K562 (cell line): ENCODE measurements around the gene PKD1L1. TPM values are rescaled to one million over a fixed set of nuclear protein-coding genes. Genes with fewer than 3 reads are reported as not detected.

Experiments
- ATAC-seq: fragments of 200-7000 bp; cut with Tn5 transposase; 3 replicates; pipeline ENCODE4 v1.9.1; 2020; ENCODE audit warnings: moderate library complexity
- BruUV-seq: library from RNA; stranded (reverse); fragments of 400-500 nt; replicated peaks from 2 replicates; lab custom pipeline; 2021; lab: Mats Ljungman, UMichigan
- CTCF ChIA-PET: fragments of 300-600 bp; formaldehyde crosslinking; extraction: SDS; loops from one replicate; lab custom pipeline; 2021; ENCODE audit warnings: low intra/inter-chr PET ratio; lab: Yijun Ruan, JAX
- POLR2A ChIA-PET: fragments of 300-600, 350-650 bp; sonication (Branson Sonifier 250); formaldehyde crosslinking; extraction: SDS; loops from one replicate; lab custom pipeline; 2021; ENCODE audit warnings: antibody characterized with exemption, inconsistent platforms; lab: Yijun Ruan, JAX
- DNase-seq, 4 experiments: peaks; one replicate each; pipeline versions ENCODE4 v3.0.0 to v3.0.0-alpha.2; 2011 to 2018; ENCODE audit warnings: low spot score in 3 of 4, mixed read lengths in 3 of 4; ENCODE audit errors: extremely low read depth in 1 of 4
- FAIRE-seq: peaks from 2 replicates; lab custom pipeline; 2011; peaks lifted over from hg19 to GRCh38; lab: Jason Lieb, UNC
- H2AFZ ChIP-seq: 2 replicates; pipeline ENCODE4 v1.6.0; 2011; ENCODE audit warnings: low read depth, low read length, control low read depth, inconsistent platforms
- H3K27ac ChIP-seq: fragments of 200-600 bp; 3 replicates; pipeline ENCODE4 v1.8.0; 2011; ENCODE audit warnings: low read depth, mild to moderate bottlenecking, control low read depth, inconsistent platforms, low read length, moderate library complexity, mixed read lengths; ENCODE audit errors: extremely low read depth
- H3K27me3 ChIP-seq, 2 experiments: fragments of 300-600 bp in 1 of 2; 2 replicates in 1 of 2; 3 replicates in 1 of 2; pipeline versions ENCODE4 v1.6.0 to v1.8.0; 2011; ENCODE audit warnings: inconsistent platforms in 2 of 2, low read length in 2 of 2, mild to moderate bottlenecking in 1 of 2, mixed read lengths in 1 of 2, moderate library complexity in 1 of 2; ENCODE audit not compliant: control insufficient read depth in 2 of 2, insufficient read depth in 2 of 2
- H3K36me3 ChIP-seq: fragments of 300-600 bp; 3 replicates; pipeline ENCODE4 v1.8.0; 2011; ENCODE audit warnings: mild to moderate bottlenecking, low read length, inconsistent platforms; ENCODE audit not compliant: control insufficient read depth, insufficient read depth
- H3K4me1 ChIP-seq, 2 experiments: fragments of 200-600 bp in 1 of 2; replicated peaks in 1 of 2; 2 replicates in 1 of 2; 3 replicates in 1 of 2; pipeline versions ENCODE4 v1.5.1 to v1.8.0; 2011; ENCODE audit warnings: inconsistent platforms in 2 of 2, low read length in 2 of 2, mild to moderate bottlenecking in 1 of 2, mixed read lengths in 1 of 2, moderate library complexity in 1 of 2; ENCODE audit not compliant: control insufficient read depth in 2 of 2, insufficient read depth in 2 of 2
- H3K4me2 ChIP-seq: 2 replicates; pipeline ENCODE4 v1.6.1; 2011; ENCODE audit warnings: low read length, control low read depth, inconsistent platforms, mixed read lengths; ENCODE audit not compliant: insufficient read depth
- H3K4me3 ChIP-seq: fragments of 200-600 bp; sonication (generic), shearing (Covaris generic); 2 replicates; pipeline ENCODE4 v1.5.1; 2016; ENCODE audit warnings: control low read depth, inconsistent platforms
- H3K79me2 ChIP-seq: fragments of 200-600 bp; 3 replicates; pipeline ENCODE4 v1.8.0; 2011; ENCODE audit warnings: low read length, inconsistent platforms; ENCODE audit not compliant: control insufficient read depth, insufficient read depth
- H3K9ac ChIP-seq, 2 experiments: 2 replicates each; pipeline versions ENCODE4 v1.6.0 to v1.6.1; 2011; ENCODE audit warnings: low read depth in 2 of 2, low read length in 2 of 2, control low read depth in 1 of 2, inconsistent platforms in 1 of 2, mild to moderate bottlenecking in 1 of 2, mixed read lengths in 1 of 2; ENCODE audit not compliant: insufficient read depth in 1 of 2
- H3K9me1 ChIP-seq: one replicate; pipeline ENCODE4 v1.6.0; 2011; ENCODE audit warnings: inconsistent platforms, mild to moderate bottlenecking, low read length, moderate library complexity; ENCODE audit not compliant: control insufficient read depth, insufficient read depth
- H3K9me3 ChIP-seq: replicated peaks from 2 replicates; pipeline ENCODE4 v1.5.1; 2011; ENCODE audit warnings: low read depth, low read length, inconsistent platforms; ENCODE audit not compliant: control insufficient read depth, insufficient read depth
- H4K20me1 ChIP-seq: replicated peaks from 2 replicates; pipeline ENCODE4 v1.6.1; 2011; ENCODE audit warnings: low read length, inconsistent platforms, mixed read lengths; ENCODE audit not compliant: control insufficient read depth, insufficient read depth
- FUS ChIP-seq: fragments of 200-400 bp; formaldehyde crosslinking; optimal IDR thresholded peaks from 2 replicates; pipeline ENCODE3; 2017; ENCODE audit warnings: low read depth, low read length
- GMEB1 ChIP-seq: fragments of 250-450 bp; sonication (Bioruptor Pico); IDR thresholded peaks from 2 replicates; pipeline ENCODE4 v1.4.0; 2020; ENCODE audit warnings: mild to moderate bottlenecking
- KLF16 ChIP-seq: IDR thresholded peaks from 2 replicates; pipeline ENCODE4 v1.6.1; 2016; ENCODE audit warnings: antibody characterized with exemption
- MGA ChIP-seq: fragments of 450-650 bp; IDR thresholded peaks from 2 replicates; pipeline ENCODE4 v1.6.1; 2016; ENCODE audit warnings: mild to moderate bottlenecking, moderate library complexity
- NFE2 ChIP-seq: IDR thresholded peaks from 2 replicates; pipeline ENCODE4 v1.6.1; 2014; ENCODE audit warnings: antibody characterized with exemption, low read depth
- PTTG1 ChIP-seq: fragments of 450-650 bp; IDR thresholded peaks from 2 replicates; pipeline ENCODE4 v1.6.1; 2016; ENCODE audit warnings: low read depth, mild to moderate bottlenecking, missing genetic modification characterization, missing compliant biosample characterization
- ZNF41 ChIP-seq: fragments of 250-450 bp; sonication (Bioruptor Pico); conservative IDR thresholded peaks from 2 replicates; pipeline ENCODE4 v1.4.0; 2020; ENCODE audit warnings: mild to moderate bottlenecking
- WGBS: fragments of 100-300 bp; shearing (Covaris generic); methylation state at CpG from one replicate; pipeline ENCODE4 v1.1.6; 2016; ENCODE audit warnings: low coverage, mixed read lengths; ENCODE audit not compliant: insufficient coverage; ENCODE audit errors: missing lambda C conversion rate; 5-methylcytosine and 5-hydroxymethylcytosine counted together
- in situ Hi-C: fragments of 300-500 bp; cut with MboI; formaldehyde crosslinking; loops from 4 replicates; pipeline ENCODE4 v1.15.0; 2018; ENCODE audit warnings: inconsistent platforms, mixed read lengths
- intact Hi-C: fragments of 100-400 bp; cut with micrococcal nuclease; formaldehyde crosslinking; loops from 2 replicates; pipeline ENCODE4 v1.14.2; 2022
- polyA plus RNA-seq, 8 experiments: library from polyadenylated mRNA; depleted of rRNA in 4 of 8; stranded (reverse) in 5 of 8; unstranded in 3 of 8; fragments of >200 nt; fragmentation: Nextera tagmentation in 2 of 8; fragmentation: Illumina TruSeq in 1 of 8; extraction: Ambion mirVana in 2 of 8; extraction: Trizol in 1 of 8; gene quantifications; 2 replicates each; pipeline versions ENCODE4 v1.2.1 to v1.2.3, GENCODE V29; 2011 to 2014; ENCODE audit warnings: inconsistent platforms in 1 of 8, missing spikeins in 1 of 8
- total RNA-seq, 7 experiments: library from RNA; depleted of rRNA in 6 of 7; stranded (reverse); fragments of >200 nt in 6 of 7; fragmentation: Illumina TruSeq in 2 of 7; extraction: Trizol in 2 of 7; gene quantifications; 2 replicates each; pipeline versions ENCODE4 v1.2.1 to v1.2.3, GENCODE V29; 2011 to 2021; ENCODE audit warnings: low replicate concordance in 1 of 7

Gene PKD1L1
- total and polyA plus RNA-seq, 9 of the 15 experiments (the other 6 are each of a cell fraction or from before 2014, with no cell fraction given), result 0.01 to 0.02 TPM; not detected in 7

- TF ChIP-seq GMEB1 (no peak), FUS (no peak)
Observed at GRCh38 chr7:47782022-47782421, 166.2 kb downstream of the PKD1L1 start (continued).

GRCh38 chr7:47780555-47780954, 167.7 kb downstream of the PKD1L1 start:
- no peak overlapping the region for H3K4me3 ChIP-seq
- ChIA-PET CTCF (no interaction called here), POLR2A (no interaction called here)
- no peaks in the 10 kb centered on the region for H3K9me1 ChIP-seq
- TF ChIP-seq MGA (no peak), NFE2 (no peak), PTTG1 (tag) (no peak), ZNF41 (CRISPR knock-in tag) (no peak), KLF16 (no peak)
- FAIRE-seq (no peak), DNase-seq (no peak), ATAC-seq (no peak)
- H3K4me2 ChIP-seq, result no peak overlapping the region
- H3K27ac ChIP-seq, result no peak overlapping the region
- BruUV-seq, result no TSS peak
- H2AFZ ChIP-seq, result no peak overlapping the region
- WGBS, result 0% methylated on average over 5 of the region's 5 CpGs
- no peaks in the 10 kb centered on the region for H3K4me1 ChIP-seq
- H3K36me3 ChIP-seq, result no peaks in the 10 kb centered on the region
- H4K20me1 ChIP-seq, result no peaks in the 10 kb centered on the region
- H3K9me3 ChIP-seq, result no peaks in the 10 kb centered on the region
- in situ Hi-C loops, result no loop called here
- intact Hi-C loops, result no loop called here
- no peaks in the 10 kb centered on the region for H3K27me3 ChIP-seq
- H3K79me2 ChIP-seq, result no peaks in the 10 kb centered on the region
- H3K9ac ChIP-seq, result no peak overlapping the region
